ENCODE data around the gene CD79B. TPM values are rescaled to one million over a fixed set of nuclear protein-coding genes. Genes with fewer than 3 reads are reported as not detected.

The CD79B gene
- total and polyA plus RNA-seq, 2 of the 13 experiments (the other 11 are each of a cell fraction or from before 2014, with no cell fraction given), result not detected

DNA sequence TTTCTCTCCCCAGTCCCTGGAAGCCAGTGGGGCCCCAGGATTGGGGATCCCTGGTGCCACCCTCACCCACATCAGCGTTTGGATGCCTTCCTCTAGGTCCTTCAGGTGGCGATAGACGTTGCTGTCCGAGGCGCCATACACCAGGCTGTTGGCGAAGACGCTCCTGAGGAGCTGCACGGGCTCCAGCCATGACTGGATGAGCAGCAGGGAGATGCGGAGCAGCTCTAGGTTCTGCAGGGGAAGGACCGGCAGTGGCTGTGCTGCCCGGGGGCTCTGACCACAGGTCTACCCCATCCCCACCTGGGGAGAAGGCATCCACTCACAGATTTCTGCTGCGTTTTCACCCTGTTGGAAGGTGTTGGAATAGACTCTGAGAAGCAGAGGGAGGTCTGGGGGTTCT, 51.4 kb downstream of the CD79B start:
- TF ChIP-seq RNF2 (conservative IDR thresholded peaks at IDR 0.05; ENCODE audit: low read depth) (no peak), HES4 (CRISPR knock-in tag; IDR thresholded peaks at IDR 0.05; ENCODE audit: borderline replicate concordance) (no peak), ZNF75D (CRISPR knock-in tag; IDR thresholded peaks at IDR 0.05; ENCODE audit: borderline replicate concordance) (no peak), RFXAP (CRISPR knock-in tag; IDR thresholded peaks at IDR 0.05; ENCODE audit: borderline replicate concordance) (no peak), ZNF383 (CRISPR knock-in tag; IDR thresholded peaks at IDR 0.05; ENCODE audit: borderline replicate concordance) (no peak), SMARCC2 (IDR thresholded peaks at IDR 0.05) (no peak), ZNF274 (CRISPR knock-in tag; IDR thresholded peaks at IDR 0.05) (no peak), MTA3 (CRISPR knock-in tag; IDR thresholded peaks at IDR 0.05) (no peak), REPIN1 (CRISPR knock-in tag; IDR thresholded peaks at IDR 0.05; ENCODE audit: borderline replicate concordance, low read depth) (no peak), ZNF607 (CRISPR knock-in tag; IDR thresholded peaks at IDR 0.05; ENCODE audit: borderline replicate concordance) (no peak), SIX1 (CRISPR knock-in tag; IDR thresholded peaks at IDR 0.05; ENCODE audit: borderline replicate concordance) (no peak)
- TF ChIP-seq, protein P1, sequence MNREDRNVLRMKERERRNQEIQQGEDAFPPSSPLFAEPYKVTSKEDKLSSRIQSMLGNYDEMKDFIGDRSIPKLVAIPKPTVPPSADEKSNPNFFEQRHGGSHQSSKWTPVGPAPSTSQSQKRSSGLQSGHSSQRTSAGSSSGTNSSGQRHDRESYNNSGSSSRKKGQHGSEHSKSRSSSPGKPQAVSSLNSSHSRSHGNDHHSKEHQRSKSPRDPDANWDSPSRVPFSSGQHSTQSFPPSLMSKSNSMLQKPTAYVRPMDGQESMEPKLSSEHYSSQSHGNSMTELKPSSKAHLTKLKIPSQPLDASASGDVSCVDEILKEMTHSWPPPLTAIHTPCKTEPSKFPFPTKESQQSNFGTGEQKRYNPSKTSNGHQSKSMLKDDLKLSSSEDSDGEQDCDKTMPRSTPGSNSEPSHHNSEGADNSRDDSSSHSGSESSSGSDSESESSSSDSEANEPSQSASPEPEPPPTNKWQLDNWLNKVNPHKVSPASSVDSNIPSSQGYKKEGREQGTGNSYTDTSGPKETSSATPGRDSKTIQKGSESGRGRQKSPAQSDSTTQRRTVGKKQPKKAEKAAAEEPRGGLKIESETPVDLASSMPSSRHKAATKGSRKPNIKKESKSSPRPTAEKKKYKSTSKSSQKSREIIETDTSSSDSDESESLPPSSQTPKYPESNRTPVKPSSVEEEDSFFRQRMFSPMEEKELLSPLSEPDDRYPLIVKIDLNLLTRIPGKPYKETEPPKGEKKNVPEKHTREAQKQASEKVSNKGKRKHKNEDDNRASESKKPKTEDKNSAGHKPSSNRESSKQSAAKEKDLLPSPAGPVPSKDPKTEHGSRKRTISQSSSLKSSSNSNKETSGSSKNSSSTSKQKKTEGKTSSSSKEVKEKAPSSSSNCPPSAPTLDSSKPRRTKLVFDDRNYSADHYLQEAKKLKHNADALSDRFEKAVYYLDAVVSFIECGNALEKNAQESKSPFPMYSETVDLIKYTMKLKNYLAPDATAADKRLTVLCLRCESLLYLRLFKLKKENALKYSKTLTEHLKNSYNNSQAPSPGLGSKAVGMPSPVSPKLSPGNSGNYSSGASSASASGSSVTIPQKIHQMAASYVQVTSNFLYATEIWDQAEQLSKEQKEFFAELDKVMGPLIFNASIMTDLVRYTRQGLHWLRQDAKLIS (CRISPR knock-in tag; IDR thresholded peaks at IDR 0.05), result no peak
- TF ChIP-seq, protein P2, sequence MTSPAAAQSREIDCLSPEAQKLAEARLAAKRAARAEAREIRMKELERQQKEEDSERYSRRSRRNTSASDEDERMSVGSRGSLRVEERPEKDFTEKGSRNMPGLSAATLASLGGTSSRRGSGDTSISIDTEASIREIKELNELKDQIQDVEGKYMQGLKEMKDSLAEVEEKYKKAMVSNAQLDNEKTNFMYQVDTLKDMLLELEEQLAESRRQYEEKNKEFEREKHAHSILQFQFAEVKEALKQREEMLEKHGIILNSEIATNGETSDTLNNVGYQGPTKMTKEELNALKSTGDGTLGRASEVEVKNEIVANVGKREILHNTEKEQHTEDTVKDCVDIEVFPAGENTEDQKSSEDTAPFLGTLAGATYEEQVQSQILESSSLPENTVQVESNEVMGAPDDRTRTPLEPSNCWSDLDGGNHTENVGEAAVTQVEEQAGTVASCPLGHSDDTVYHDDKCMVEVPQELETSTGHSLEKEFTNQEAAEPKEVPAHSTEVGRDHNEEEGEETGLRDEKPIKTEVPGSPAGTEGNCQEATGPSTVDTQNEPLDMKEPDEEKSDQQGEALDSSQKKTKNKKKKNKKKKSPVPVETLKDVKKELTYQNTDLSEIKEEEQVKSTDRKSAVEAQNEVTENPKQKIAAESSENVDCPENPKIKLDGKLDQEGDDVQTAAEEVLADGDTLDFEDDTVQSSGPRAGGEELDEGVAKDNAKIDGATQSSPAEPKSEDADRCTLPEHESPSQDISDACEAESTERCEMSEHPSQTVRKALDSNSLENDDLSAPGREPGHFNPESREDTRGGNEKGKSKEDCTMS (CRISPR knock-in tag; conservative IDR thresholded peaks at IDR 0.05), result no peak
- Histone ChIP-seq H3K4me1 (ENCODE audit: insufficient read depth, low read length) (peaks cover 9% of the 10 kb centered on the region; the same call in 1 of the 2 replicates), H3K9me3 (ENCODE audit: low read length) (no peaks in the 10 kb centered on the region), H3K27me3 (ENCODE audit: control insufficient read depth in 1 of 2, insufficient read depth in 2 of 2, low read length in 2 of 2) (peaks cover 0 to under 1% of the 10 kb centered on the region in 2 experiments; a peak in 3 of 5 replicates), H3K36me3 (replicated peaks in 1 of 2; ENCODE audit: control insufficient read depth in 1 of 2, insufficient read depth in 2 of 2, low read length in 2 of 2) (no peaks in the 10 kb centered on the region), H3K27ac (ENCODE audit: extremely low read length, insufficient read depth, low read length) (no peak overlapping the region), H3K9ac (ENCODE audit: insufficient read depth, low read depth, low read length) (no peak overlapping the region), H3K4me2 (ENCODE audit: low read depth, low read length) (no peak overlapping the region), H3K79me2 (ENCODE audit: insufficient read depth, low read length) (no peaks in the 10 kb centered on the region), H3K4me3 (replicated peaks in 1 of 3; ENCODE audit: insufficient read depth in 1 of 3, low read depth in 2 of 3, low read length in 3 of 3) (no peak overlapping the region), H4K20me1 (ENCODE audit: insufficient read depth, low read length) (no peaks in the 10 kb centered on the region), H2AFZ (ENCODE audit: low read length) (no peak overlapping the region)
- in situ Hi-C loops (cut with HindIII; ENCODE audit: extremely low pct_ligation_motif_present, low pct_unique_long_range_greater_than_20kb) (no loop called here), intact Hi-C loops (cut with micrococcal nuclease; ENCODE audit: unreplicated experiment) (no loop called here)
- ChIA-PET CTCF (ENCODE audit: low intra/inter-chr PET ratio, low total read pairs) (no interaction called here), POLR2A (no interaction called here)
- no TSS peak for BruUV-seq (replicated peaks)
- FAIRE-seq (no peak), ATAC-seq (peak; percentile 10; the same call in 2 of the 3 replicates), DNase-seq (ENCODE audit: low spot score) (no peak)
- WGBS (ENCODE audit: low lambda C conversion rate), result 60% methylated on average over 2 of the region's 12 CpGs
